Gastroesophageal sphincter (tissue), 4 donors: Measurements from ENCODE around the gene OGFR. TPM values are rescaled to one million over a fixed set of nuclear protein-coding genes. Genes with fewer than 3 reads are reported as not detected.

Source experiments
- ATAC-seq: fragments of 150-250 bp; one replicate; pipeline ENCODE4 v1.9.1; 2016; ENCODE audit warnings: mild to moderate bottlenecking, moderate library complexity
- H3K27ac ChIP-seq, 4 donors: fragments of 200-600 bp; sonication (generic) in 3 of 4; 1 replicate in 3 of 4; 2 replicates in 1 of 4; pipeline ENCODE4 v1.5.1; 2016 to 2019
- H3K27me3 ChIP-seq: fragments of 200-600 bp; sonication (generic); one replicate; pipeline ENCODE4 v1.5.1; 2019
- H3K36me3 ChIP-seq, 2 donors: fragments of 200-600 bp; sonication (generic); one replicate each; pipeline ENCODE4 v1.5.1; 2019; ENCODE audit warnings: control low read depth in 1 of 2
- H3K4me1 ChIP-seq, 3 donors: fragments of 200-600 bp; sonication (generic); 1 replicate in 2 of 3; 2 replicates in 1 of 3; pipeline ENCODE4 v1.5.1; 2016 to 2019; ENCODE audit warnings: control low read depth in 2 of 3
- H3K4me3 ChIP-seq, 2 donors: fragments of 200-600 bp; sonication (generic); one replicate each; pipeline ENCODE4 v1.5.1; 2019; ENCODE audit warnings: mild to moderate bottlenecking in 1 of 2, moderate library complexity in 1 of 2
- H3K9me3 ChIP-seq, 3 donors: fragments of 200-600 bp; sonication (generic); one replicate each; pipeline ENCODE4 v1.5.1; 2017 to 2019; ENCODE audit warnings: control low read depth in 2 of 3
- EP300 ChIP-seq: sonication (generic); formaldehyde crosslinking; IDR thresholded peaks from one replicate; pipeline ENCODE4 v1.6.1; 2017; ENCODE audit warnings: antibody characterized with exemption, mild to moderate bottlenecking
- POLR2A ChIP-seq, 2 donors: fragments of 450-650 bp; IDR thresholded peaks; one replicate each; pipeline ENCODE4 v1.6.1; 2017; ENCODE audit warnings: antibody characterized with exemption in 2 of 2, mild to moderate bottlenecking in 2 of 2, moderate library complexity in 1 of 2
- POLR2AphosphoS5 ChIP-seq: sonication (generic); formaldehyde crosslinking; IDR thresholded peaks from one replicate; pipeline ENCODE4 v1.6.1; 2017; ENCODE audit warnings: antibody characterized with exemption
- WGBS, 2 donors: methylation state at CpG; one replicate each; pipeline ENCODE4 v1.1.5; 2018; ENCODE audit warnings: low coverage in 1 of 2; 5-methylcytosine and 5-hydroxymethylcytosine counted together
- total RNA-seq, 4 donors: library from RNA; depleted of rRNA; stranded (reverse); fragments of >200 nt; gene quantifications; one replicate each; pipeline ENCODE4 v1.1.0, GENCODE V29; 2016
- TF ChIP-seq, protein P1 (sequence below), 4 experiments: fragments of 200-600 bp in 2 of 4; fragments of 450-650 bp in 2 of 4; sonication (generic) in 1 of 4; IDR thresholded peaks; one replicate each; pipeline ENCODE4 v1.5.1; 2017 to 2019; ENCODE audit warnings: antibody characterized with exemption in 4 of 4, mild to moderate bottlenecking in 2 of 4, moderate library complexity in 2 of 4

OGFR gene
- total RNA-seq, 4 donors from 2014 or later, result 55.1 to 61.0 (median 58.9) TPM

DNA sequence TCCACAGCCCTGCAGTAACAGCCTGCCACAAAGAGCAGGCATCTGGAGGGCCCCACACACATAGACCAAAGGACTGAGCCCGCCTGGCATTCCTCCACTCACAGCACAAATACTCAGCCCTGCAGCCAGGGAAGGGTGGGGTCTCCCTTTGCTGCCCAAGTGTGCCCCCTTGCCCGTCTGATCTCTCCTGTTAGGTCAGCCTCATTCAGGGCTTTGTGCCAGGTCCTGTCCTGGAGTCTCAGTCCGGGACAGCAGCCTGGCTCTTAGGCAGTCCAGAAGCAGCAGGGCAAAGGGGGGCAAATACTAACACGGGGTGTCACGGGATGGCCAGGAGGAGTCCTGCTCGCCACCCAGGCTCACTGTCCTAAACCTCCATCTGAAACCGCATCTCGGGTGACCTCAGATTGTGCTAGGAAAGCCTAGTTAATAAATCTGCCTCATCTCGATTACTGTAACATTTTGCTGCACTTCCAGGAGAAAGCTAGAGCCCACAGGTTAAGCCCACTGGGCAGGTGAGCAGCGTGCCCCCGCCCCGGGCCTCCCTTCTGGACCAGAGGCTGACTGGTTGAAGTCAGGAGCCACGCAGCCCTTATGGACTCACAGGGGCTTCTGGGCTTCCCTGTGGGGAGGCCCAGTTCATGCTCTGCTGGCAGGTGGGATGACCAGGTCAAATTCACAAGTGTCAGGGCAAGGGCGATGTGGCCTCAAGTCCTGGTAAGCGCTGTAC is 3.2 kb upstream of the OGFR start:
- no peak for ATAC-seq
- Histone ChIP-seq H3K4me3 (no peak overlapping the region), H3K27me3 (no peaks in the 10 kb centered on the region), H3K9me3 (no peaks in the 10 kb centered on the region), H3K27ac (no peak overlapping the region), H3K36me3 (peaks cover 0 to 40% of the 10 kb centered on the region in 2 donors), H3K4me1 (peaks cover 0 to 41% (median 14%) of the 10 kb centered on the region in 3 donors)
- WGBS, 2 donors, result 100% methylated on average over 1 of the region's 15 CpGs; no CpG with 5 or more reads in 1 of the 2 donors
- TF ChIP-seq POLR2A (IDR thresholded peaks at IDR 0.05), result no peak
- TF ChIP-seq POLR2AphosphoS5, result no peak
- TF ChIP-seq, protein P1, sequence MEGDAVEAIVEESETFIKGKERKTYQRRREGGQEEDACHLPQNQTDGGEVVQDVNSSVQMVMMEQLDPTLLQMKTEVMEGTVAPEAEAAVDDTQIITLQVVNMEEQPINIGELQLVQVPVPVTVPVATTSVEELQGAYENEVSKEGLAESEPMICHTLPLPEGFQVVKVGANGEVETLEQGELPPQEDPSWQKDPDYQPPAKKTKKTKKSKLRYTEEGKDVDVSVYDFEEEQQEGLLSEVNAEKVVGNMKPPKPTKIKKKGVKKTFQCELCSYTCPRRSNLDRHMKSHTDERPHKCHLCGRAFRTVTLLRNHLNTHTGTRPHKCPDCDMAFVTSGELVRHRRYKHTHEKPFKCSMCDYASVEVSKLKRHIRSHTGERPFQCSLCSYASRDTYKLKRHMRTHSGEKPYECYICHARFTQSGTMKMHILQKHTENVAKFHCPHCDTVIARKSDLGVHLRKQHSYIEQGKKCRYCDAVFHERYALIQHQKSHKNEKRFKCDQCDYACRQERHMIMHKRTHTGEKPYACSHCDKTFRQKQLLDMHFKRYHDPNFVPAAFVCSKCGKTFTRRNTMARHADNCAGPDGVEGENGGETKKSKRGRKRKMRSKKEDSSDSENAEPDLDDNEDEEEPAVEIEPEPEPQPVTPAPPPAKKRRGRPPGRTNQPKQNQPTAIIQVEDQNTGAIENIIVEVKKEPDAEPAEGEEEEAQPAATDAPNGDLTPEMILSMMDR (IDR thresholded peaks at IDR 0.05), result no peak
- no peak for TF ChIP-seq EP300

- no peak overlapping the region for H3K27ac ChIP-seq
- no peaks in the 10 kb centered on the region for H3K9me3 ChIP-seq
- peaks cover 0 to 47% of the 10 kb centered on the region in 2 donors for H3K36me3 ChIP-seq
- no peak for ATAC-seq
- no peak for TF ChIP-seq POLR2AphosphoS5
- H3K4me1 ChIP-seq, result peaks cover 0 to 44% (median 18%) of the 10 kb centered on the region in 3 donors
- no peak overlapping the region for H3K4me3 ChIP-seq
- no peaks in the 10 kb centered on the region for H3K27me3 ChIP-seq
- no CpG with 5 or more reads among the region's 22 CpGs for WGBS, 2 donors
Observed at GRCh38 chr20:62802026-62802712, 2.5 kb upstream of the OGFR start.

- H3K4me3 ChIP-seq, result peak overlapping the region; percentile 66 to 88
- 20 to 67% methylated on average over 1 to 6 of the region's 25 CpGs for WGBS, 2 donors
- H3K4me1 ChIP-seq, result peaks cover 0 to 41% (median 23%) of the 10 kb centered on the region in 3 donors
- TF ChIP-seq POLR2A (IDR thresholded peaks at IDR 0.05), result no peak
- TF ChIP-seq EP300, result no peak
- TF ChIP-seq, protein P1 (IDR thresholded peaks at IDR 0.05), result peak in 1 of 4 experiments; percentile 12
- no peak for TF ChIP-seq POLR2AphosphoS5
- peak; percentile 11 for ATAC-seq
- peak overlapping the region; percentile 54 to 95 (median 88) for H3K27ac ChIP-seq
- H3K27me3 ChIP-seq, result no peaks in the 10 kb centered on the region
- no peaks in the 10 kb centered on the region for H3K9me3 ChIP-seq
- H3K36me3 ChIP-seq, result peaks cover 0 to 52% of the 10 kb centered on the region in 2 donors
Observed at GRCh38 chr20:62804021-62804626, 511 bp upstream of the OGFR start.

GRCh38 chr20:62805155-62805710 is 598 bp downstream of the OGFR start:
- WGBS, 2 donors, result no CpG with 5 or more reads among the region's 58 CpGs
- no peaks in the 10 kb centered on the region for H3K9me3 ChIP-seq
- H3K4me3 ChIP-seq, result peak overlapping the region; percentile 66 to 88
- H3K27me3 ChIP-seq, result no peaks in the 10 kb centered on the region
- peaks cover 0 to 41% (median 23%) of the 10 kb centered on the region in 3 donors for H3K4me1 ChIP-seq
- H3K27ac ChIP-seq, result peak overlapping the region; percentile 54 to 95 (median 88)
- peaks cover 0 to 52% of the 10 kb centered on the region in 2 donors for H3K36me3 ChIP-seq
- no peak for TF ChIP-seq POLR2AphosphoS5
- TF ChIP-seq, protein P1 (IDR thresholded peaks at IDR 0.05), result peak in 1 of 4 experiments; percentile 14
- ATAC-seq, result peak; percentile 30

DNA sequence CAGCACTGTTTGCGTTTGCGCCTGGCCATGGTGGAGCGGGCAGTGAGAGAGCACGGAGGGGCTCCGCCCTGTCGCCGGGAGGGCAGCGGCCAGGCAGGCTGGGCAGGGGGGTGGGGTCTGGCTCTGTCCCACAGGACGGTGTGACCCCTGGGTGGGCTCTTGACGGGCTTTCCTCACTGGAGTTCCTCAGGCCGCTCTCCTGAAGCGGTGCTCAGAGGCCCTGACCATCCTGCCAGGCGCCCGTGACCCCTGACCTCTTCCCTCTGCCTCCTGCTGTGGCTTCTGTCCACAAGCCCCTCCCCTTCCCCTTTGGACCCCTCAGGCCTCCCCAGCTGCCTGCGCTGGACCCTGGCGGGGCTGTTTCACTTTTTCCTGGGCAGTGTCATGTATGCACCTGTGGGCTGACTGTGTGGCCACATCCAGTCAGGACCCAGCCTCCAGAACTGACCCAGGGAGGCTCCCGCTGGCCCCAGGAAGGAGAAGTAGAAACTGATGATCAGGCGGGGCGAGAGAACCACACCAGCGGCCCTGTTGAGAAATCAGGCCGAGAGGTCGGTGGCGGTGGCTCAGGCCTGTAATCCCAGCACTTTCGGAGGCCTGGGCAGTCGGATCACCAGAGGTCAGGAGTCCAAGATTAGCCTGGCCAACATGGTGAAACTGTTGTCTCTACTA is 1.2 kb downstream of the OGFR start:
- ATAC-seq, result peak; percentile 29
- Histone ChIP-seq H3K27ac (peak overlapping the region; percentile 2 to 95 (median 88)), H3K4me3 (peak overlapping the region; percentile 66 to 88), H3K4me1 (peaks cover 0 to 41% (median 23%) of the 10 kb centered on the region in 3 donors), H3K9me3 (no peaks in the 10 kb centered on the region), H3K27me3 (no peaks in the 10 kb centered on the region), H3K36me3 (peaks cover 0 to 52% of the 10 kb centered on the region in 2 donors)
- WGBS, 2 donors, result 63% methylated on average over 2 of the region's 25 CpGs; no CpG with 5 or more reads in 1 of the 2 donors
- TF ChIP-seq EP300, result no peak
- no peak for TF ChIP-seq POLR2AphosphoS5
- no peak for TF ChIP-seq POLR2A (IDR thresholded peaks at IDR 0.05)
- TF ChIP-seq, protein P1 (IDR thresholded peaks at IDR 0.05), result no peak
